ENCODE data around the gene SUMO4.

SUMO4 gene

DNA sequence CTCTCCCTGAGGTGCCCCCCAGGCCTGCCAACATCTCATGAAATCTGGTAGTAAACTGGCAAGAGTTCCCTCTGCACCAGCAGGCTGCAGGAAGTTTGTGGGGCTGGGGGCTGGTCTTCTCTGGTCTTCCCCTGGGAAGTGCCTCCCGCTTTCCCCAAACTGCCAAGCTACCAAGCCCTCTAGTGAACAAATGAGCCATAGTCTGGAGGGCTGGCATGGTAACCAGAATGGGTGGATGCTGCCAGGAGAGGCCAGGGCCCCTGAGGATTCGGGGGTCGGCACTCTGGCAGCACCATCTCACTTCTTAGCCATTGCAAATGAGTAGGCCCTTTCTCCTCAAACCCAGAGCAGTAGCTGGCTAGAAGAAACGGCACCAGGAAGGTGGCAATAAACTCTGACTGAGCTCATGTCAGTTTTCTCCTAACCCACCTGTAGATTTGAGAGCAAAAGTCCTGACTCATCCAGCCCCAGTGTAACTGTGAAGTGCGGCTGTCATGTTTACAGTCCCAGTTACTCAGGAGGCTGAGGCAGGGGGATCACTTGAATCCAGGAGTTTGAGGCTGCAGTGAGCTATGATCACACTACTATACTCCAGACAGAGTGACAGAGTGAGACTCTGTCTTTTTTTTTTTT, 48.9 kb downstream of the SUMO4 start:
- no peak for DNase-seq (ENCODE audit: low read depth, low spot score)
- no peak overlapping the region for H3K27ac ChIP-seq

DNA sequence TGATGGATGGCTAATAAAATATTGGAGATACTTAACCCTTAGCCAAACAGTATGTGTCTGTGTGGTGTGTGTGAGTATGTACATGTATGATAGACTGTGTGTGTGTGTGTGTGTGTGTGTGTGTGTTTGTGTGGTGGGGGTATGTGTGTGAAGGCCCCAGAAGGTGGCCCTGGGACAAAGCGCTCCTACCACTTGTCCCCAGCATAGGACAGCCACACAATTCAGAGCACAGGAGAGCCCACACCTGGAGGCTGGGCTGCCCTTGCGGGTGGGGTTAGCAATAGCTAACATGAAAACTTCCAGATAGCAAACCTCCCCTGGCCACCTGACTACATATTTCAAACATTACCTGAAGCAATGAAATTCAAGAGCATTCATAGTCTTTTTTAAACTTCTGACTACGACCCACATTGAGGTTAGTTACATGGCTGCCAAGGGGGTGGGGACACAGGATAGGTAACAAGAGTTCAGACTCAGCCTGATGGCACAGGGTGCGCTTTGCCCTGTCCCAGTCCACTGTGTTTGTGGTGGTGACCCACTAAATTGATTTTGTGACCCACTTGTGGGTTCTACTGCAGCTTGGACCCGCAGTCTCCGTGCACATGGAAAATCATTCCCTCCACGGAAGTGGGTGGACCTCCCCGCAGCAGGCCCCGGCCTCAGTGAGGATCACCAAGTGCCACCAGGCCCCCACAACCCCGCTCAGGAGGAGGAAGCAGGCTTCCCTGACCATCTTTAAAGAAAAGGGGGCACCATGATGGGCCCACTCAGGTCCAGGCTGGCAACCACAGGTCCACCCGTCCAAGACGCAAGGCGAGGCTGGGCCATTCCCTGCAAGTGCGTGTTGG, 50.0 kb downstream of the SUMO4 start:
- no peak overlapping the region for H3K27ac ChIP-seq

More for the DNA sequence above, 50.0 kb downstream of the SUMO4 start:
- no peak for DNase-seq (ENCODE audit: low read depth, low spot score)
